GM21737 (cell line): ENCODE results near the gene ANTXRL.
"Not testable (repeated sequence)": the region's sequence is repeated elsewhere in the genome, so short reads cannot be mapped to it uniquely, and the experiment has no call there.

Source experiments
- ATAC-seq: cut with Tn5 transposase; IDR thresholded peaks from one replicate; pipeline ENCODE4 v1.9.1; 2021; ENCODE audit warnings: mild to moderate bottlenecking, moderate library complexity; ENCODE audit not compliant: unreplicated experiment

ANTXRL gene

DNA sequence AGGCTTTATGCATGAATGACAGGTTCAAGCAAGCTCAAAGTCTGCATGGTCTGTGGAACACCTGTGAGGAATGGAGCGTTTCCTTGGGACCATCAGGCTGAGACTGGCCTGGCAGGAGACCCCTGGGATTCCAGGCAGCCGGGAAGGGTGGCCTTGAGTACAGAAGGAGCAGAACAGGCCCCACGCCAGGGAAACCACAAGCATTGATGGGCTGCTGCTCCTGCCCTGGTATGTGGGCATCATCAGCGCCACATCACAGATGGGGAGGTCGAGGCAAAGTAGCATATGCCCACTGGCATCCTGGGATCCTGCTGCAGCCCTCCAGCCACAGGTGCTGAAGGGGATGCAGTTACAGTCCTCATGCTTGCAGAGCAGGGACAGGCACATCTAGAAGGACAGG is 40.9 kb downstream of the ANTXRL start:
- ATAC-seq: no peak

DNA sequence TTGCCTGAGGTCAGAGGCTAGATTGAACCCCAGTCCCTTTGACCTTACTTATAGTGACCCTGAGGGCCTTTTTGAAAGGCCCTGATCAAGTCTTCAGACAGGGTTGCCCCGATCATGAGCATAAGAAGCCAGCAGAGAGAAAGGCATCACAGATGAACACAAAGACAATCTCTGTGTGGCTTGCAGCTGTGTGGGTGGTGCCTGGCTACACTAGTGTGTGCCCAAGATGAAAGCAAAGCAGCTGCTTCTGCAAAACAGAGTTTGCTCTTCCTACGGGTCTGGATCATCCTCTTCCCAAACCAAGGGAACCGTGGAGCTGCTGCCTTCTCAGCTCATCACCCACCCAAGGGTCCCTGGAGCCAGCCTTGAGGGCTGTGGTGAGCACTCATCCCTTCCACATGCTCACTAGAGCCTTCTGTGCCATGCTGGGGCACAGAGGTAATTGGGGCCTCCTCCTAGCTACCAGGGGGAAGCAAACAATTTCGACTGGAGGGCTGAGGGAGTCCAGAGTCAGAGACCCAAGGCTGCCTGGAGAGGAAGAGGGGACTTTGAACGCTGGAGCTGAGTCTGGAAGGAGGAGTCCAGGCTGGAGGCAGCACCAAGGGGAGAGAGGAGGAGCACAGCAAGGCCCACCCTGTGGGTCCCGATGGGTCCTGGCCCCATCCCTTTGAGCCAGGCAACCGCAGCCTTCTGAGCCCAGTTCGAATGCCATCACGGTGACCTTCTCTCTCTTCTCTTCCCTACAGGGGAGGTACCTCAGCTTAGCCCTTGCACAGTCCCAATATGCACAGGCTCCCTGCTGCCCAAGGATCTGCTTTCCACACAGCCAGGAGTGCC is 42.3 kb downstream of the ANTXRL start:
- ATAC-seq: no peak

DNA sequence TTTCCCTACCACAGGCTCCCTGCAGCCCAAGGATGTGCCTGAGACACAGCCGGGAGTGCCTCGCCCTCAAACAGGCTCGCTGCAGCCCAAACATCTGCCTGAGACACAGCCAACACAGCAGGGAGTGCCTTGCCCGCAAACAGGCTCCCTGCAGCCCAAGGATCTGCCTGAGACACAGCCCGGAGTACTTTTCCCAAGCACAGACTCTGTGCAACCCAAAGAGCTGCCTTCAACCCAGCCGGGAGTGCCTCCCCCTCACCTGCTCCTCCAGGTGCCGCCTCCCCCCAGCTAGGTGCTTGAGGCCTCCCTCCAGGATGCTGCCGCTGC is 42.9 kb downstream of the ANTXRL start:
- ATAC-seq: no peak

DNA sequence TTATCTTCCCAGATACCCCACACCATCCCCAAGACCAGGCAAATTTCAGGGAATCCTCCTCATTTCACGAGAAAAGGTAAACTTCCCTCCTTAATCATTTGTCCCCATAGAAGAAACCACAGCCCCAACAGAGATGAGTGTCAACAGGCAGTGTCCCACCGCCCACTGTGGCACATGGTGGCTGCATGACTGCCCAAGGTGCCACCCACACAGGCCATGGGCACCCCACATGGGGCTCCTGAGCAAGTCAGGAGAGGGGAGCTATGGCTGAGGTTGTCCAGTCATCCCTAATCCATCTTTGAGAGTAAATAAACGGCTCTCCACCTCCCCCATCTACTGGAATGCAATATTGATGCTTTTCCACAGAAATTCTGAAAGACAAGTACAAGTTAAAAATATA is 44.1 kb downstream of the ANTXRL start:
- ATAC-seq: no peak

DNA sequence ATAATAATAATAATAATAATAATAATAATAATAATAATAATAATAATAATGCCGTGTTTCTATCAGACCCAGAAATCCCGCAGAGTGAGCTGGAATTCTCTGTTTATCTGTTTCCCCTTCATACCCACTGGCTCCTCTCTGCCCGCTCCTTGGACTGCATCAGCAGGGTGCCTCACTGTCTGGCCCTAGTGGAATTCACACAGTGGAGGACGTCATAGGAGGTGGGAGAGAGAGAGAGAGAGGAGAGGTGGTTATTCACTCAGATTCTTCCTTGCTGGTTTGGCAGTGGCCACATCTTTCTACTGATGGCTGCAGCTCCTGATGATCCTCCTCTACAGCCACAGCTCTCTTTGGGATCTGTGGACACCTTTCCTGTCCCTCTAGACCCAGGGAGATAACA is 78.7 kb downstream of the ANTXRL start:
- ATAC-seq: not testable (repeated sequence)

- not testable (repeated sequence) for ATAC-seq
Observed at GRCh38 chr10:46367209-46367608, 80.4 kb downstream of the ANTXRL start.

GRCh38 chr10:46367666-46368240 is 81.0 kb downstream of the ANTXRL start:
- not testable (repeated sequence) for ATAC-seq

GRCh38 chr10:46368956-46369355 is 82.2 kb downstream of the ANTXRL start:
- ATAC-seq: not testable (repeated sequence)

DNA sequence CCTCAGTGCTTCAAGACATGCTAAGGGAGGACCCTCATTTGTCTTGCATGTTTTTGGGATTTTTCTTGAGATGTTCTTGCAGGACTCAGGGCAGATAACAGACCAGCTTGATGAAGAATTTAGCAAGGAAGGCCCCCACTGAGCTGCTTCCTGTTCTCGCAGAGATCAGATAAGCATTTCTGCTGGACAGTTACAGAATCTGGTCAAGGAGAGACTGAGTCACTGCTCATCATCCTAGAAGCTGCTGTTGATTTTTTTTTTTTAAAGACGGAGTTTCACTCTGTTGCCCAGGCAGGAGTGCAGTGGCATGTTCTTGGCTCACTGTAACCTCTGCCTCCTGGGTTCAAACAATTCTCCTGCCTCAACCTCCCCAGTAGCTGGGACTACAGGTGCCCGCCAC is 87.6 kb downstream of the ANTXRL start:
- ATAC-seq: not testable (repeated sequence)

DNA sequence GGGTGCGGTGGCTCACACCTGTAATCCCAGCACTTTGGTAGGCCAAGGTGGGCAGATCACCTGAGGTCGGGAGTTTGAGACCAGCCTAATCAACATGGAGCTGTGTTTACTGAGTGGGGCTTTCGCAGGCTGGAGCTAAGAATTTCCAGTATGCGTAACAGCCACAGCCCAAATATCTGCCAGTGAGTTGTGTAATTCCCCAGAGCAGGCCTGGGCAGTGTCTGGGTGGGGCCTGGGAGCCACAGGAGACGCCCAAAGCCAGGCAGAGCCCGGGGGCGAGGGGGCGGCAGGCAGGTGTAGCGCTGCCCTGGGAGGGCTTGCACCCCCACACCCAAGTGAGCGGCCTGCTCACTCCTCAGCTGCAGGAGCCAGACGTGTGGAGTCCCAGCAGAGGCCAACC is 88.6 kb downstream of the ANTXRL start, which contains the start of gene ANXA8L1:
Gene ANXA8L1 (plus strand): TSS at position 371 of the 400 bp plus-strand sequence. CDS start 76 bp downstream, outside the sequence.
- not testable (repeated sequence) for ATAC-seq

DNA sequence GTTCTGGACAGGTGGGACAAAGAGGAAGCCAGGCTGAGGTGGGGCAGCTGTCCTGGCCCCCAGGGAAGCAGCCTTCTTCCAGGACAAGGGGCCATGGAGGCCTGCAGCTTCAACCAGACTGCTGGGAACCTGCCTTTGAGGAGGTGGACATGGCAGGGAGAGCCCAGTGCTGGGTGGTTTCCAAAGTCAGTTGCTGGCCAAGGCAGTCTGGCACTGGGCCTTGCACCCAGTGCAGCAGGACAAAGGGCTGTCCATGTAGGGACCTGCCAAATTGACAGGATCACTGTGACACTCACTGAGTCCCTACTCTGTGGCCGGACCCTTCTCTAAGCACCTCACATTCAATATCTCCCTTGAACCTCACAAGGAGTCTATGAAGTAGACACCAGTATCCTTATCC is 90.2 kb downstream of the ANTXRL start:
- ATAC-seq: not testable (repeated sequence)

GRCh38 chr10:46377651-46378050 is 90.9 kb downstream of the ANTXRL start:
- not testable (repeated sequence) for ATAC-seq

- not testable (repeated sequence) for ATAC-seq
Observed at GRCh38 chr10:46378108-46378507, 91.3 kb downstream of the ANTXRL start.

DNA sequence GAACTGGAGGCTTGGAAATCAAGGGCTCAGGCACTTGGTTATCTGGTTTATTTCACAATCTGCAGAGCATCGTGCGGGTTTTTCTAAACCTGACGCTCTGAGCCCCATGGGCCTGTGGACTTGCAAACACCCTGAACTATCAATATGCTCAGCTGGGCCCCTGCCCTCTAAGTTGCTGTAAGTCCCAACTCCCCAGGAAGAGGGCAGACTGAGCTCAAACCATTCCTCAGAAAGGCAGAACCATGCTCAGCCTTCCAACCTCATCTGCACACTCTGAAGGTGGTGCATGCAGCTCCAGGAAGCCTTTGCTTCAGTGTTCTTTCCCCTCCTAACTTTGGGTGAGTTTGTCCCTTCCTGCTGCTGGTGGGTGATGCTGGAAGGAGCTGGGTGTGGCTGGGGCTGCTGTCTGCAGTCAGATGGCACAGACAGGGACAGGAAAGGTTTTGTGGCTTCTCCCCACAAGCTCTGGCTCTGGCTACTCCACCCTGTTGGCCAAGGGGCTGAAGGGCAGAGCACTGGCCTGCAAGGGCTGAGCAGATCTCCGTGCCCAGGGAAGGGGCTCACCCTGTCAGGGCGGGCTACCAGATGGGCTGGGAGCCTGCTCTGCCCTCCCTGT is 92.5 kb downstream of the ANTXRL start:
- ATAC-seq: not testable (repeated sequence)
